H1 (cell line): Measurements from ENCODE around the gene EEF1AKMT1. TPM values are rescaled to one million over a fixed set of nuclear protein-coding genes. Genes with fewer than 3 reads are reported as not detected.

ENCODE experiments used
- TCF12 ChIP-seq: IDR thresholded peaks from 2 replicates; pipeline ENCODE4 v1.6.1; 2011; ENCODE audit warnings: low read depth, mild to moderate bottlenecking, low read length
- polyA plus RNA-seq, 7 experiments: library from polyadenylated mRNA; depleted of rRNA in 3 of 7; stranded (reverse) in 5 of 7; unstranded in 2 of 7; fragments of >200 nt in 5 of 7; fragments of 200-250 nt in 2 of 7; gene quantifications; 1 replicate in 5 of 7; 2 replicates in 1 of 7; 4 replicates in 1 of 7; pipeline versions ENCODE4 v1.2.1 to v1.2.3, GENCODE V29; 2011 to 2013; ENCODE audit warnings: missing spikeins in 2 of 7, mixed read lengths in 2 of 7
- total RNA-seq: library from RNA; stranded (reverse); fragmentation: NEBNext Ultra II Directional; extraction: Animal tissue kit (Norgen Biotek cat#: 25700); gene quantifications from 2 replicates; pipeline ENCODE4 v1.2.1, GENCODE V29; 2021

The EEF1AKMT1 gene
- total and polyA plus RNA-seq, 2 of the 8 experiments (the other 6 are each of a cell fraction or from before 2014, with no cell fraction given): 3.1 to 4.1 TPM

DNA sequence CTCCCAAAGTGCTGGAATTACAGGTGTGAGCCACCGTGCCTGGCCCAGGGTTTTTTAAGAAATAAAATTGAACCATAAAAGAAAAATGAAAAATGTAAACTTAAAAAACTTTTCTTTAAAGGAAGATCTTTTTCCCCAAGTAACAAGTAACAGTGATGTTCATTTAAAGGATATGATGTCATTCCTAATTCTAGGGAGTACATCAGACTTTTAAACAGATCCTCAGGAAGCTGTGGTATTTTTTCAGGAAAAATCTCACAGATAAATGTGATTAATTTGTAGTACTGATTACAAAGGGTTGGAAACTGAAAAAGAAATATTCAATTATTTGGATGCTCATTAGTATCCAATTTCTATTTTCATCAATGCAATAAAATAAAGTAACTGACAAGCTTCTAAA lies 14.6 kb upstream of the EEF1AKMT1 start (continued):
- TF ChIP-seq TCF12: no peak
